Activated T-cell treated with anti-CD3 and anti-CD28 coated beads for 4 hours (primary cell): Measurements from ENCODE around the gene NTM.

Source experiments
- DNase-seq: peaks from one replicate; pipeline ENCODE4 v3.0.0-alpha.2; 2020

Gene NTM

DNA sequence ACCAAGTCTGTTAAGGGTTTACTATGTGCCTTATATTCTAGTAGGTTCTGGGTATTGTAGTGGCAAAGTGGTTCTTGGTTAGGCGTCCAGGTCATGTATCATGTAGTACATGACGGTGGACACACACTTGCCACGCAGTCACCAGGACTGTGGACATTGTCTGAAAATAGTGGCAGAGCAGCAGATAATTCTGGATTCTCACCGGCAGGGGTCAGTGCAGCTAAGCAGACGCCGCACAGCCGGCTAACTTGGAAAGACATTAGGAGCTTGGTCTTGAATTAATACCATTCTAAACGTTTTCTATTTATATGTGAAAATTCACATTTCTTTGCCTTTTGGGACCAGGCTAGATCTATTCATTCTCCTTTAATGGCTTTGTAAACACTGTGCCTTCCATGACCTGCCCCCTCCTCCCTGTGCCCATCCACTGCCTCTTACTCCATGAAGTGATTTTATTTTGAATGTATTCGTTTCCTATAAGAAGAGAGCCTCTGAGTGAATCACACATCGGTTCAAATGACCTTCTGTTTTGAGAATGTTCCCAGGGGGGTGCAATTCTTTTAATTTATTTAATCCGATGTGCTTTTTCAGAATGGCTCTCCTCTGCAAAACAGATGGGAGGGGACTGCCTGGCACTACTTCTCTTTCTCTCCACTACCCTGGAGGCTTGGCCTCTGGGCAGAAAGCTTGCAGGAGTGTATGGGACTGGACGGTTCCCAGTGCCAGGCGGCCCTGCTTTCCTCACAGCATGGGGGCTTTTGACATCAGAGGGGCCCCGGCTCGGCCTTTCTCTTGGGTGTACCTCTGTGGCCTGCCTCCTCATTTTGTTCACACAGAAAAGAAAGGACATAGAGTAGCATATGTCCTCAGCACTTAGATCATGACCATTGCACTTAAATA, 378.0 kb downstream of the NTM start:
- DNase-seq: no peak

DNA sequence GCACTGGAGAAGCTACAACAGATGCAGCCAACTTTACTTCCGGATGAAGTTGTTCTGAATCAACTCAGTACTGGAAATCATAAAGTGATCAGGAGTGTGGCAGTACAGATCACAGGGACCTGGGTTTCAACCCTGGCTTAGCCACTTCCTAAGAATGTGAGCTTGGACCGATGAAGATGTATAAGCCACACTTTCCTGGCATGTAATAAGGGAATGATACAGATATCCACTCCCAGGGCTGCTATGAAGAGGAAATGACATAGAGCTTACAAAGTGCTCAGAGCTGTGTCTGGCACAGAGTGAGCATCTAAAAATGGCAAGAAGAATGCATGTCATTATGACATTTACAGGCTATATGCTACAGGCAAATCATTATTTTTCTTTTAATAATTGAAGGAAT, 378.7 kb downstream of the NTM start:
- DNase-seq: no peak

DNA sequence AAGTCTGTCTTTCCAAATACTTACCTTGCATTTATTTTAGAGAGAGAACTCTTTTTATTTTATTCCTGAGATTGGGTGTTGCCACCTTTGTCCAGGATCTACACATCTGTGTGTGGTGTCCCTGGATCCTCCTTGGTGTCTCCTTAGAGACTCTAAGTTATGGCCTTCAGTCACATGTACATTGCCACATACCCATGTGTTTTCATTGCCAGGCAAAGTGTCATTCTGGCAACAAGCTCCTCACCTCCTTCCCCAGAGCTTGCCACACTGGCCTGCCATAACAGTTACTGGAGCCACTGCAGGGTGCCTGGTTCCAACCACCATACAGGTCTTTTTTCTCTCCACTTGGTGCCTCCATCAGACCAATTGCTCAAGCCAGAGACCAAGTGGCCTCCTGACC, 379.7 kb downstream of the NTM start:
- no peak for DNase-seq

DNA sequence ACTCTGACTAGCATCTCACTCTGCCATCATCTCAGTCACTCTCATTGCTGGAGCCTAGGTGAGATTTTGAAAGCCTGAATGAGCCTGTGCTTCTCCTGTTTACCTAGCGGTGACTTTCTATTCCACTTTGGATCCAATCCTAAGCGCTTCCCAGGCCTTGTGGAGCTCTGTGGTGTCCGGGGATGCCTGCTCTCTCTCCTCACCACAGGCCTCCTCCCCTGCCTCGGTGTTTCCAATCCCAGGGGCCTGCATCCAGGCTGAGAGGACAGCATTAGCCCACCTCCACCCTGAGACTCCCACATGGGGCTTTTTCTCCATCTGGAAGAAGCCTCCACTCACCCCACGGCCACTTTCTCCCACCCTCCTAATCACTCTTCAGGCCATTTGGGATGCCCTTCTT, 380.3 kb downstream of the NTM start:
- DNase-seq: no peak

DNA sequence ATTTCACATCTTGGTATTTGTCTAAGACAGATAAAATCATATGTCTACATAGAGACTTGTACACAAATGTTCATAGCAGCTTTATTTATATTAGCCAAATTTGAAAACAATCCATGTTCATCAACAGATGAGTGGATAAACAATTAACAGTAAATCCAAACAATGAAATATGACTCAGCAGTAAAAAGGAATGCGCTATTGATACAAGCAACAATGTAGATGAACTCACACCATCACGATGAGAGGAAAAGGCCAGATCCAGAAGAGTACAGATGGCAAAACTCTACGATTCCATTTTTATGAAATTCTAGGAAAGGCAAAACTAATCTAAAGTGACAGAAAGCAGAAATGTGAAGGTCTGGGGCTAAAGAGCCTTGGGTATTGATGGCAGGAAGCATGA, 384.3 kb downstream of the NTM start:
- no peak for DNase-seq

DNA sequence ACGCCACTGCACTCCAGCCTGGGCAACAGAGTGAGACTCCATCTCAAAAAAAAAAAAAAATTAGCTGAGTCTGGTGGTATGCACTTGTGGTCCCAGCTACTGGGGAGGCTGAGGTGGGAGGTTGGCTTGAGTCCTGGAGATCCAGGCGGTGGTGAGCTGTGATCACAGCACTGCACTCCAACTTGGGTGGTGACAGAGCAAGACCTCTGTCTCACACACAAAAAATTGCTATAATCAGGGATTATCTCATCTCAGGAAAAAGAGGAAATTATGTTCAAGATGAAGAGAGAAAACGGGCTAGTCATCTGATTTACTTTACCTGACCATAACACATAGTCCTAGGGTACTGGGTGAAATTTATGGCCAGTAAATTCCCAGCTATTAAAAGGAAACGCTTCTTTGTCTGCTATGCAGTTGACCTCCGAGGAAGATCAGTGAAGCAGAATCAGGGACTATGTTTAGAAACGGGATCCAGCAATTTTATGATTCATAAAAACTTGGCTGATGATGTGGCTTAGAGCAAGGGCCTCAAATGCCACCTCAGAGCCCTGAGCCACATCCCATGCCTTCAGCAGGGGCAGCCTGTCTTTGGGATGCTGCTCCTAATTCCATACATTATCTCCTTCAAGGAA, 386.2 kb downstream of the NTM start:
- no peak for DNase-seq

DNA sequence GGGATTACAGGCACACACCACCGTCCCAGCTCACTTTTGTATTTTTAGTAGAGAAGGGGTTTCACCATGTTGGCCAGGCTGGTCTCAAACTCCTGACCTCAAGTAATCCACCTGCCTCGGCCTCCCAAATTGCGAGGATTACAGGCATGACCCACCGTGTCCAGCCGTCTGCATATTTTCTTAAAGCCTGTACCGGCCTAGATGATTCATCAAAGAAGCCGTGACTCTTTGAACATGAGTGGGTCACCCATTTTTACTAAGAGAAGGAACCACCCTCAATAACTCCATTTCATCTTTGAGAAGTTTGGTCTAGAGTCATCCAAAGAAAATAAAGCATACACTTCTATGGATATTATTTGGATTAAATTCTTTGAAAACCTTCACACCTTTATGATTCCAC, 388.3 kb downstream of the NTM start:
- no peak for DNase-seq

DNA sequence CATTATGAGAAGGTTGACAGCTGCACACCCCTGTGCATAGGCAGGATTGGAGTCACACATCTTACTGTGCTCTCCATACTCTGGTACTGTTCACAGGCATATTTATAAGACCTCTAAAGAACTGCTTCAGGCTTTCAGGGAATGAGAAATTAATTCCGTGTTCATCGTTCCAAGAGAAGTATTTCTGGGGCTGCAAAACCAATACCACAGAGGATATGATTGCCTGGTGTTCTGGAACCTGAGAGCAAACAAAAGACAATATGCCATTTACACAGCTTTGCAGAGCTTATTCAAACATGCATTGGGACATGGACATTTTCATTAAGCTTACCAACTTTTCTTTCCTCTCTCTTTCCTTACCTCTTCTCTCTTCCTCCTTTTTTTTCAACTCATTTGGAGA, 388.7 kb downstream of the NTM start:
- DNase-seq: no peak

DNA sequence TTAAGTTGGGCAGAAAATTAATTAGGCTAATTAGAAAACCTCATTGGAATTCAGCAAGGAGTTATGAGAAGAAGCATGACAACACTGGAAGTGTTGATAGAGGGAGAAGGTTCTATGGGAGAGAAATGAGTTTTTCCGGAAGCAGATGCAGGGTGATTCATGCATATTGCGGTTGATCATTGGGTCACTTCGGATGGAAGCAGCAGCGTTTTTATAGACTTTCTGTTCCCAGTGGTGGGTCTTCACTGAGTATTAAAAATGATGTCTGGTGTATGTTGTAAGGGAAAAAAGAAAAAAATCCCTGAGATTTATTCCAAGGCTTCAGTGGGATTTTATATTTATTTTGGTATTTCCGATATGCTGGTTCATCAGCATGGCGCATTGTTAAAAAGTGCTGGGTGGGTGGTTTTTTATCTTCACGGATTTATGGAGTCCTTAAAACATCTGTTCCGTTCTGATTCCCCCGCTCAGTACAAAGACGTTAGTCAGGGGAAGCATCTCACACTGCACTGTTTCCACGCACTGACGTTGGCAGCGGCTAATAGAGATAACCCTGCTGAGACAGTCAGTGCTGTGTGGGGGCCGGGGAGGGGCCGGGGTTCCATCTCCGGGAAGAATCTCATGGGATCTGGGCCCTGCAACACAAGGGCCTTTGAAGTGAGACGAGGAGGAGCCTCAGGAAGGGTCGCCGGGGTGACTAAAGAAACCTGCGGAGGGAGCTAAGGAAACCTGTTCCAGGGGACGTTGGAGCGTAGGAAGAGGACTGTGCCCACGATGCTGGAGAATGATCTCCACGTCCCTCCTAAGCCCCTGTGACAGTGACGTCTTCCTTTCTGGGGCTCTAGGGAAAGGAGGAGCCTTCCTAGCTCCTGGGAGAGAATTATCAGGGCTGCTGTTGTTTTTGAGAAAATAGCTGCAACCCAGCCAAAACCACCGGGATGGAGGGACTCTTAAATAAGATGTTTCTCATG, 390.0 kb downstream of the NTM start:
- no peak for DNase-seq

DNA sequence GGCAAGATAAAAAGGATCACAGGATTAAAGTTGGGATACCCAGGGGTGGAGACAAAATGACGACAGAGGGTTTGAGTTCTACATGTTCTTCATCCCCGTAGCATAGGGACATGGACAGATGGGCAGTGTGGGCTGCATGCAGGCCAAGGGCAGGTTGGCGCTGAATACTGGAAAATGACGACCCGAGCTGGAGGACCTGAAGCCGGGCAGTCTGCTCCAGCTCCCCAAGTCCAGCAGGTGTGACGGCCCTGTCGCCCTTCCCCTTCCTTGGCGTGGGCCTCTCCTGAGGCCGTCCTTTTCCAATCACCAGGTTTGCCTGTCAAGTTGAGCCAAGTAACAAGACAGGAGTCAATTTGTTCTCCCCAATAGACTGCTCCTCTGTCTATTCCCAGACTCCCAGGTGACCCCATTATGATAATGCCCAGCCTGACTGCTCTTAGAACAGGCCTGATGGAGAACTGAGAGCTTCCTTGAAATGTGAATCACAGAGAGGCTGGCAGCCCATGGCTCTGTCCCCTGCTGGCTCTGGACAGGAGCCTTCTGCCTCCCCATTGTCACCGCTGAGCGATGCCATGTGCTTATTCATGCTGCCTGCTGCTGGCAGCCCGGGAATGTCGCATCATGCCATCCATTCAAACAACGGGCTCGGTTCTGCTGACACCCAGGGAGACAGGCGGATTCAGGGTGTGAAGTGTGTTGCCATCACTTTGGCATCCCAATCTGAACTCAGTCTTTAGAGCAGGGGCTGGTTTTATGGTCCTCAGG, 392.1 kb downstream of the NTM start:
- DNase-seq: no peak

DNA sequence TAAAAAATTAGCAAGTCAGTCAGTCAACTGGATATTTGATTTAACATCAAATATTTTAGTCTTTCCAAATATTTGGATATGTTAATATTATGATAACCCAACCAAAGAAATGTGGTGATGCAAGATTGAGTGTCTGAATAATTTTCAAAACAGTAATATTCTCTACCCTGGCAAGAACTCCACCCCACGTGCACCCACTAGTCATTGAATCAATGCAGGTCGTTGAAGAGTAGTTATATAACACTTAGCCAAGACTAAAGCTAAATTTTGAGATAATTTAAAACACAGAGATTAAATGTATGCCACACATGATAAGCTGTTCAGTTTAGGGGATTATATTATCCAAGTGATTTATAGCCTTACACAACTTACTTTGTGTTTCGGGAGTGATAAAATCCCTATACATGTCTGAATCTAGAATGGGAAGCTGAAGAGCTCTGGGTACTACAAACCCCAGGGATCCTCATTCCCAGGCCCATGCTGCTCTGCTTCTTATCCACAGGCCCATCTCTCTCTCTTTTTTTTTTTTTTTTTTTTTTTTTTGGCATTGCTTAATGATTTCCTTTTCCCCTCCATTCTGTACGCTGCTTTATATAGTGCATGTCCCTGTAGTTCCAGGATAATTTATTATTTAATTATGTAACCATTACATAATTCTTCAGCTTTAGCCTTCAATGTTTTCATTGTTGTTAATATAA, 392.9 kb downstream of the NTM start:
- no peak for DNase-seq

DNA sequence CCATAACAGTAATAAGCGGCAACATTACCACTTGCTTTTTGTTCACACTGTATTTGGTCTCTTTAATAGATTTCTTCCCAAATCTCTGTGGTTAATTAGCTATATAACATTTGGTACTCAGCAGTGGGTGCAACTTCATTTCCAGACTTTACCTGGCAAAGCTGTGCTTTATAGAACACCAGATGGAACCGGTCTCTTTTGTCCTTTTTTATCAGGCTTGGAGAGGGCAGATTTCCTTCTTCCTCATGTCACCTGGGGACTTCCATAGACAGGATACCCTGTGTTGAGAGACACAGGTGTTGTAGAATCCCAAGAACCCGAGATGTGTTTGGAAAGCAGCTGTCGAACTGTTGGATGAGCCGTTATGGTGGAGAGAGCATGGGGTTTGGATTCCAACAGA, 393.7 kb downstream of the NTM start:
- DNase-seq: no peak

DNA sequence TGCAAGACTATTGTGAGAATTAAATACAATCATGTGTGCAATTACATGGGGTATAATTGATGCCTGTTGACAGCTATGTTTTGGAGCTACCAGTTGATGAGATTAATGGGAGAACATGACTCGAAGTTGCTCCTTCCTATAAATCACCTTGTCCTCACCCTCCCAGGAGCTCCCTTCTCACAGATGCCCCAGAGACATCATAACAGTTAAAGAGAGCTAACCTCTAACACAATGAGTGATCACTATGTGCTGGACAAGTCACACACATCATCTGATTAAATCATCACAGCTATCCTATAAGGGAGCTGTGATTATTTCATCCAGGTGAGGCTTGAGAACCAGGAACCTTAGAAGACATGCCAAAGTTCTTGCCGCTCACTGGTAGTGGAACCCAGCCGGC, 394.2 kb downstream of the NTM start:
- DNase-seq: no peak

DNA sequence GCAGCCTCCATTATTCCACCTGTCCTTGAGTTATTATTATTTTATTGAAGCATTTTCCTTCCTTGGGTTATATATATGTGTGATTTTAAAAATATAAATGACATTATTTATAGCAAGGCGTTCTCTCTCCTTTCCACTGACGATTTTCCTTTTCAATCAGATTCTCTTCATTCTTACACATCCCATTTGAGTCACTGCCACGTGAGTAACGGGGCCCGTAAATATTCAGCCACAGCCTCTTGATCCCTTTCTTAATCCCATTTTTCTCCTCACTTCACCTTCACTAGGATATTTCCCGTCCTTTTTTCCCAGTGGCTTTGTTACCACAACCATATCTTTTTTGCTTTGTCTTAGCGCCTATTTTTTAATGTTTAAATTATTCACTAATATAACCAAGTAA, 396.2 kb downstream of the NTM start:
- no peak for DNase-seq

DNA sequence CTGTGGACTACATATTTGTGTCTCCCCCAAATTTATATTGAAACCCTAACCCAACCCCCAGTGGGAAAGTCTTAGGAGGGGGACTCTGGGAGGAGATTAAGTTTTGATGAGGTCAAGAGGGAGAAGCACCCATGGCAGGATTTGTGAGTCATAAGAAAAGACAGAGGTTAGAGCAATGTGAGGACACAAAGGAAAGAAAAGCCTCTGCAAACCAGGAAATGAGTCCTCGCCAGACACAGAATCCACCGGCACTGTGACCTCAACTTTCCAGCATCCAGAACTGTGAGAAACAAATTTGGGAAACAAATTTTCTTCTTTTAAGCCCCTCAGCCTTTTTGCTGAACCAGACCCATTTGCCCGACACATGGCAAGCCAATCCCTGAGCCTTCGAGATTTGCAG, 397.0 kb downstream of the NTM start:
- DNase-seq: no peak

DNA sequence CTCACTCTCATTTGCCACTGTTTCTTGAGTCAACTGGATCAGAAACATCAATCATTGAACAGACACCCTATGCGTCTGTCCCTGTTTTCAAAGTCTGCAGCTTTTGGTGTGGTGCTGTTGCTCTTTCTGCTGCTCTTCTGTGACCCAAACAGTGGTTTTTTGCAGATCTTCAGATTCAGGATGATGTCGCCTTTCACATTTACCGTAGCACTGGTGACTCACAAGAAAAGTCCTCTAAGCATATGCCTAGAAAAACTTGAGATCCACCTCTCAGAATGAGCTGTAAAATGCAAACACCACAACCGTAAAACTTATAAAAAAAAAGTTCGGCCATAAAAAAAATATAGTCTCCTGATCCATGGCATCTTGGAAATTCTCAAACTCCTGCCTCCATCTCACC, 400.4 kb downstream of the NTM start:
- no peak for DNase-seq

DNA sequence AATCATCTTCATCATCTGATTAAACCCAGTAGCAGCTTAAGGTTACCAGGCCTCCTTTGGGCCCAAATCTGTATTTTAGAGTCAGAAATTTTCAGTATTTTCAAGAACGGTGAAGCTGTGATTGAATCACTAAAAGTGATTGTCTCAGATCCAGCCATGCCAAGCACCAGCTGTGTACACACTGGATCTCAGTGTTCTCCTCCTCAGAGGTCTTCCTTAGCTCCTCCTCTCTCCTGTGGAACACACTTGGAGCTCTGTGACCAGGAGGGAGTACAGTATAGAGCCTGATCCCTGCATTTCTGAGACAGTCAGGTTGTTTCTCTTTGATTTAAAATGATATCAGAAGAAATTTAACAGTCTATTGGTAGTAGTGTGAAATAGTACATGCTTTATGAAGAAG, 401.1 kb downstream of the NTM start:
- DNase-seq: no peak

DNA sequence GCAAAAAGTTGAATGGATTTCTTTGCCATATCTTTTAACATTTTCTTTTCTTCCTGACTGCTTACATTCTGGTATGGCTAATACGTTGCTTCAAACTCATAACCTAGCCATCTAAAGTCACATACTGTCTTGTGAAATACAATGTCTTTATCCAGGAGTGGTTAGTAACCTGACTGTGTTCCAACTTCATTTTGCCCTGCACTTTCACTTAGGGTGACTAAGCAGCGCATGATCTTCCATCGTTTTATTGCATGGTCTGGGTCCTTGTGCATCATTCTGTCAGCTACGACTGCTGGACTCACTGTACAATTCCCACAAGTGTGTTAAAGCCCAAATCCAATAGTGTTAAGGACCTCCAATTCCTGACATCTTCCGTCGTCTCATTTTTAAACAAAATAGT, 403.2 kb downstream of the NTM start:
- DNase-seq: no peak

DNA sequence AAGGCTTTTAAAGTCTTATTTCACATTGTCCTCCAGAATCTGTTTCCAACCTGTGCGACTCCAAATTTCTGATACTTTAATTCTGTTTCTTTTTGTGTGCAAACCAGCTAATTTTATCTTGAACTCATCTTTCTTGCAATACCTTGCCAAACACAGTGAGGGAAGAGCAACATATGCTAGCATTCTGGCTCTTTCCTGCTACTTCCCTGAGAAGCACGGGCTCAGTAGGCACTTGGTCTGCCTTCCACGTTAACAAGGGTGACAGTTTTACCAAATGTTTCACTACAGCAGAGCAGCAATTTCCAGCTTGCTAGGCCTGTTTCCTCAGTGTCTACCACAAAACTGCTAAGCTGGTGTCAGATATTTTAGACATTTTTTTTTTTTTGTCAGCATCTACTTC, 405.8 kb downstream of the NTM start:
- no peak for DNase-seq

DNA sequence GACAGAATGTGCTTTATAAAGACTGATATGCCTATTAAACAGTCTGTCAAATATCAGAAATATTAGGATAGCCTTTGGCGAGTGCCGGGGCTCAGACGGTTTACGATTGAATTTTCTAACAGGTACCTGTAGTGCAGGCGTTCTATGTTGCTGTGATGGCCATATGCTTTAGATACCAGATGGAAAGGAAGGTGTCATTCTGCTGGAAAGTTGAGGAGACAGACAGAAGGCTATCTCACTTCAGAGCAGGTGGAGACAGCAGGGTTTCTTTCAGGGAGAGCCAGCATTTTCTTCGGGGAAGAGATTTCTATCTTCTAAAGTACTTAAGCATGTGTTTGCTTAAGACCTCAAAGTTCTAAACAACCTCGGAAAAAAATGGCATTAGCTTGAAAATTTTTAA, 415.4 kb downstream of the NTM start:
- DNase-seq: no peak

DNA sequence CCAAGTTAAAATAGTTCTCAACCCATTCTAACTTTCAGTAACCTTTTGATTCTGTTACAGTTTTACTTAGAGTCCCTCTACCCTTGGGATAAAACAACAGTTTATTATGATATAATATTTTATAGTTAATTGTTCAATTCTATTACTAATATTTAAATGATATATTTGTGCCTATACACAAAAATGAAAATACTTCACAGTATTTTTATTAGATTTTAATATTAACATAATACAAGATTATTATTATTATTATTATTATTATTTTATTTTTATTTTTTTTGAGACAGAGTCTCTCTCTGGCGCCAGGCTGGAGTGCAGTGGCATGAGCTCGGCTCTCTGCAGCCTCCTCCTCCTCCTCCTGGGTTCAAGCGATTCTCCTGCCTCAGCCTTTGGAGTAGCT, 416.7 kb downstream of the NTM start:
- no peak for DNase-seq

DNA sequence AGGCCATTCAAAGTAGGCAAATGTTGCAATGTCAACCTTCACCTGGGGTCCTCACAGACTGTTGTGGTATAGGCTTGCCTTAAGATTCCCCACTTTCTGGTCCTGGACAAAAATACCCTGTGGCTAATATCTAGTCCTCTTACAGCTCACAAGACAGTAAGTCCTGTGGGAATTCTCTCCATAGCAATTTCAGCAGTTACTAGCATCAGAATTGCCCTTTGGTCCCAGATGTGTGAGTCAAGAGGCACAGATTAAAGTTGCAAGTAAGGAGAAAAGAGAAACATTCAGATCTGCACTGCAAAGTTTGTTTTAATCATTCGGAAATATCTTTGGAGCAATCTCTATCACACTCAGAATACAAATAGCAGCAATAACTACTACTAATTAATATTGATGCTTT, 420.2 kb downstream of the NTM start:
- no peak for DNase-seq
